H9 (cell line): ENCODE measurements around the gene STIM2. TPM values are rescaled to one million over a fixed set of nuclear protein-coding genes. Genes with fewer than 3 reads are reported as not detected.

ENCODE experiments used
- DNase-seq: peaks from one replicate; pipeline ENCODE4 v3.0.0-alpha.2; 2017
- H2AFZ ChIP-seq: one replicate; pipeline ENCODE4 v1.6.1; 2013; ENCODE audit warnings: mild to moderate bottlenecking, low read length, control low read depth, moderate library complexity
- H2AK5ac ChIP-seq: 2 replicates; pipeline ENCODE4 v1.6.1; 2013; ENCODE audit warnings: low read length, control low read depth, mixed read lengths; ENCODE audit not compliant: insufficient read length
- H2BK120ac ChIP-seq: one replicate; pipeline ENCODE4 v1.6.1; 2013; ENCODE audit warnings: low read depth, mild to moderate bottlenecking, low read length, control low read depth, inconsistent platforms; ENCODE audit not compliant: poor library complexity, severe bottlenecking
- H2BK12ac ChIP-seq: 2 replicates; pipeline ENCODE4 v1.6.1; 2013; ENCODE audit warnings: low read length, control low read depth, mixed read lengths, low read depth; ENCODE audit not compliant: insufficient read length
- H2BK15ac ChIP-seq: 2 replicates; pipeline ENCODE4 v1.6.1; 2013; ENCODE audit warnings: low read depth, low read length, control low read depth
- H2BK20ac ChIP-seq: one replicate; pipeline ENCODE4 v1.6.1; 2013; ENCODE audit warnings: low read depth, mild to moderate bottlenecking, low read length, control low read depth, inconsistent platforms; ENCODE audit not compliant: poor library complexity, severe bottlenecking
- H2BK5ac ChIP-seq: 2 replicates; pipeline ENCODE4 v1.6.1; 2013; ENCODE audit warnings: low read length, control low read depth, mixed read lengths; ENCODE audit not compliant: insufficient read length
- H3K14ac ChIP-seq: 2 replicates; pipeline ENCODE4 v1.6.1; 2013; ENCODE audit warnings: low read length, control low read depth; ENCODE audit not compliant: insufficient read depth
- H3K18ac ChIP-seq: 2 replicates; pipeline ENCODE4 v1.6.1; 2013; ENCODE audit warnings: low read depth, mild to moderate bottlenecking, mixed read lengths, low read length, control low read depth; ENCODE audit not compliant: insufficient read length
- H3K23ac ChIP-seq: 2 replicates; pipeline ENCODE4 v1.6.1; 2013; ENCODE audit warnings: low read length, control low read depth, mixed read lengths, low read depth; ENCODE audit not compliant: insufficient read length
- H3K23me2 ChIP-seq: 2 replicates; pipeline ENCODE4 v1.6.1; 2013; ENCODE audit warnings: low read depth, mild to moderate bottlenecking, mixed read lengths, low read length, control low read depth; ENCODE audit not compliant: insufficient read length, poor library complexity, severe bottlenecking
- H3K27ac ChIP-seq: 2 replicates; pipeline ENCODE4 v1.5.1; 2013; ENCODE audit warnings: low read length, control low read depth, mixed read lengths, low read depth; ENCODE audit not compliant: insufficient read length
- H3K27me3 ChIP-seq: 2 replicates; pipeline ENCODE4 v1.6.1; 2013; ENCODE audit warnings: low read length, control low read depth, inconsistent platforms; ENCODE audit not compliant: insufficient read depth
- H3K4ac ChIP-seq: 2 replicates; pipeline ENCODE4 v1.6.1; 2013; ENCODE audit warnings: low read depth, mild to moderate bottlenecking, control low read depth, inconsistent platforms, low read length, moderate library complexity
- H3K4me1 ChIP-seq: 2 replicates; pipeline ENCODE4 v1.6.1; 2013; ENCODE audit warnings: low read length, control low read depth, inconsistent platforms; ENCODE audit not compliant: insufficient read depth
- H3K4me2 ChIP-seq: 2 replicates; pipeline ENCODE4 v1.6.1; 2013; ENCODE audit warnings: low read length, control low read depth, mixed read lengths; ENCODE audit not compliant: insufficient read length, insufficient read depth
- H3K56ac ChIP-seq: 2 replicates; pipeline ENCODE4 v1.6.1; 2013; ENCODE audit warnings: low read depth, mild to moderate bottlenecking, mixed read lengths, low read length, control low read depth; ENCODE audit not compliant: insufficient read length
- H3K79me1 ChIP-seq: 2 replicates; pipeline ENCODE4 v1.6.1; 2013; ENCODE audit warnings: low read depth, mild to moderate bottlenecking, moderate library complexity, low read length, control low read depth, inconsistent platforms; ENCODE audit not compliant: insufficient read depth, poor library complexity, severe bottlenecking
- H3K79me2 ChIP-seq: 2 replicates; pipeline ENCODE4 v1.6.1; 2013; ENCODE audit warnings: low read length, control low read depth, inconsistent platforms; ENCODE audit not compliant: insufficient read depth
- H3K9ac ChIP-seq: 2 replicates; pipeline ENCODE4 v1.6.1; 2013; ENCODE audit warnings: low read length, control low read depth, mixed read lengths; ENCODE audit not compliant: insufficient read length; ENCODE audit errors: extremely low read depth
- H3K9me3 ChIP-seq: one replicate; pipeline ENCODE4 v1.6.1; 2013; ENCODE audit warnings: low read depth, low read length, inconsistent platforms; ENCODE audit not compliant: control insufficient read depth
- H3T11ph ChIP-seq: one replicate; pipeline ENCODE4 v1.6.1; 2013; ENCODE audit warnings: mild to moderate bottlenecking, low read length, control low read depth, inconsistent platforms
- H4K20me1 ChIP-seq: one replicate; pipeline ENCODE4 v1.6.1; 2013; ENCODE audit not compliant: control insufficient read depth, insufficient read length, insufficient read depth
- H4K5ac ChIP-seq: 2 replicates; pipeline ENCODE4 v1.6.1; 2013; ENCODE audit warnings: low read depth, mild to moderate bottlenecking, mixed read lengths, low read length, control low read depth; ENCODE audit not compliant: insufficient read length
- H4K8ac ChIP-seq: replicated peaks from 2 replicates; pipeline ENCODE4 v1.6.1; 2013; ENCODE audit warnings: low read length, control low read depth, mixed read lengths, low read depth; ENCODE audit not compliant: insufficient read length
- H4K91ac ChIP-seq: 2 replicates; pipeline ENCODE4 v1.6.1; 2013; ENCODE audit warnings: low read depth, mild to moderate bottlenecking, moderate library complexity, mixed read lengths, low read length, control low read depth; ENCODE audit not compliant: insufficient read length
- H3K27ac Mint-ChIP-seq, 3 experiments: 2 replicates in 2 of 3; 3 replicates in 1 of 3; pipeline ENCODE4 v1.8.0; 2020 to 2021; ENCODE audit warnings: mixed read lengths in 3 of 3, mild to moderate bottlenecking in 1 of 3, moderate library complexity in 1 of 3
- H3K27me3 Mint-ChIP-seq: 2 replicates; pipeline ENCODE4 v1.8.0; 2021; ENCODE audit warnings: low read depth, mild to moderate bottlenecking, moderate library complexity, mixed read lengths
- H3K36me3 Mint-ChIP-seq, 3 experiments: 2 replicates in 2 of 3; 3 replicates in 1 of 3; pipeline ENCODE4 v1.8.0; 2020 to 2021; ENCODE audit warnings: low read depth in 3 of 3, mixed read lengths in 3 of 3; ENCODE audit not compliant: insufficient read depth in 1 of 3
- H3K4me1 Mint-ChIP-seq, 2 experiments: 2 replicates each; pipeline ENCODE4 v1.8.0; 2020; ENCODE audit warnings: mixed read lengths in 2 of 2
- H3K4me3 Mint-ChIP-seq, 2 experiments: 2 replicates in 1 of 2; 3 replicates in 1 of 2; pipeline ENCODE4 v1.8.0; 2020 to 2021; ENCODE audit warnings: mild to moderate bottlenecking in 2 of 2, mixed read lengths in 2 of 2, moderate library complexity in 1 of 2
- H3K9me3 Mint-ChIP-seq, 2 experiments: 2 replicates in 1 of 2; 3 replicates in 1 of 2; pipeline ENCODE4 v1.8.0; 2020; ENCODE audit warnings: mild to moderate bottlenecking in 2 of 2, mixed read lengths in 2 of 2, moderate library complexity in 1 of 2
- CTCF ChIP-seq: fragments of 200-600 bp; sonication (generic); conservative IDR thresholded peaks from 3 replicates; pipeline ENCODE4 v1.8.0; 2021; ENCODE audit warnings: antibody characterized with exemption, mild to moderate bottlenecking
- WGBS: extraction: QIAGEN DNeasy Blood & Tissue Kit; methylation state at CpG from one replicate; pipeline ENCODE4 v1.1.7; 2013; ENCODE audit warnings: missing lambda C conversion rate, low lambda C conversion rate, mixed read lengths; ENCODE audit not compliant: insufficient read length; ENCODE audit errors: extremely low coverage; 5-methylcytosine and 5-hydroxymethylcytosine counted together
- total RNA-seq: library from RNA; stranded (reverse); gene quantifications from 2 replicates; pipeline ENCODE4 v1.2.1, GENCODE V29; 2021

The STIM2 gene
- total RNA-seq, 1 experiment from 2014 or later = 26.2 TPM

DNA sequence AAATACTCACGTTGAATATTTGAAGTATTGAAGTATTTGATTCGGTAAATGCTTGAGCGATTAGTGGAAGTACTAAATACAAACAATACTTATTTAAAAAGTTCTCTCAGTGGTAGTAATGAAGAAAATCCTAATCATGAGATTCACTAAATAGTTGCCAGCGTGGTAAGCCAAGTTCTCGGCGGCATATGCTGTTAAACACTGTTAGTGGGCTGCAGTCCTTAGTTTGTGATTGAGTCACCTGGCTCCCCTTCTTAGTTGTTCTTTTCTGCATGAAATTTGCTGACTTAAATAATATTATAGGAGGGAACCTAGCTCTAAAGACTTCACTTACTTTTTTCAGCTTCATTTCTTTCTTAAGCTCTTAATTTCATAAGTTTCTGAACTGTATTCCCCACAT, 51.4 kb downstream of the STIM2 start:
- H3K79me2 ChIP-seq = no peaks in the 10 kb centered on the region
- WGBS = no CpG with 5 or more reads among the region's 6 CpGs

More for the DNA sequence above, 51.4 kb downstream of the STIM2 start:
- H3K4me1 ChIP-seq = peaks cover 2% of the 10 kb centered on the region; the same call in 1 of the 2 replicates
- Mint-ChIP-seq H3K36me3 (no peaks in the 10 kb centered on the region), H3K4me1 (peaks cover 26% of the 10 kb centered on the region in 2 experiments), H3K4me3 (no peak overlapping the region), H3K27me3 (no peaks in the 10 kb centered on the region), H3K9me3 (no peaks in the 10 kb centered on the region), H3K27ac (peak overlapping the region in 1 of 3 experiments; percentile 29; a peak in 1 of 7 replicates)
- H3K23ac ChIP-seq = no peak overlapping the region
- TF ChIP-seq CTCF = no peak
- H3K27me3 ChIP-seq = no peaks in the 10 kb centered on the region
- H2BK12ac ChIP-seq = no peak overlapping the region
- no peak overlapping the region for H4K91ac ChIP-seq
- no peak overlapping the region for H2BK15ac ChIP-seq
- H3K9ac ChIP-seq = no peak overlapping the region
- no peak overlapping the region for H2AK5ac ChIP-seq
- H3K18ac ChIP-seq = no peak overlapping the region
- H2AFZ ChIP-seq = no peak overlapping the region
- no peak overlapping the region for H2BK120ac ChIP-seq
- no peak overlapping the region for H3K14ac ChIP-seq
- H2BK5ac ChIP-seq = no peak overlapping the region
- peaks cover 2% of the 10 kb centered on the region for H3K79me1 ChIP-seq
- no peak for DNase-seq
- no peaks in the 10 kb centered on the region for H4K20me1 ChIP-seq
- no peak overlapping the region for H3K27ac ChIP-seq
- H3K4ac ChIP-seq = no peak overlapping the region
- H3K23me2 ChIP-seq = no peaks in the 10 kb centered on the region
- H3T11ph ChIP-seq = no peak overlapping the region
- no peaks in the 10 kb centered on the region for H3K9me3 ChIP-seq
- no peak overlapping the region for H4K5ac ChIP-seq
- H2BK20ac ChIP-seq = no peak overlapping the region
- no peak overlapping the region for H3K56ac ChIP-seq
- no peak overlapping the region for H4K8ac ChIP-seq
- no peak overlapping the region for H3K4me2 ChIP-seq
